GM18519 (cell line): ENCODE data around the gene DPP6.

ENCODE experiments used
- ATAC-seq: cut with Tn5 transposase; IDR thresholded peaks from one replicate; pipeline ENCODE4 v1.9.1; 2021; ENCODE audit warnings: mild to moderate bottlenecking, moderate library complexity; ENCODE audit not compliant: unreplicated experiment, low FRiP score

Gene DPP6

DNA sequence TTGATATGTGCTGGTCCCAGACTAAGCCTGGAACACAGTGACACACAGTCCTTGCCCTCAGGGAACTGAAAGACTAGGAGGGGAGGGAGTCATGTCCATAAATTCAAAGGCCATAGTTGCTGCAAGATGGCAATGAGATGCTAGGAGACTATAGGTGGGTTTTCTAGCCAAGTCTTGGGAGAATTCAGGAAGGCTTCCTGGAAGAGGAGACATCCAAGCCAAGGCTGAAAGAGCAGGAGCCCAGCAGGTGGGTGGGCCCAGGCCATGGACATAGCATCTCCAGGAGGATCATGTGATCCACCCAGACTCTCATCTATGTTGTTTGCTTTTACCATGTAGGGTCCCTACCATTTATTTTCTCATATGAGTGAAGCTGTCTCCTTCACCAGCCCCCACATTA is 335.1 kb downstream of the DPP6 start:
- ATAC-seq, result no peak

DNA sequence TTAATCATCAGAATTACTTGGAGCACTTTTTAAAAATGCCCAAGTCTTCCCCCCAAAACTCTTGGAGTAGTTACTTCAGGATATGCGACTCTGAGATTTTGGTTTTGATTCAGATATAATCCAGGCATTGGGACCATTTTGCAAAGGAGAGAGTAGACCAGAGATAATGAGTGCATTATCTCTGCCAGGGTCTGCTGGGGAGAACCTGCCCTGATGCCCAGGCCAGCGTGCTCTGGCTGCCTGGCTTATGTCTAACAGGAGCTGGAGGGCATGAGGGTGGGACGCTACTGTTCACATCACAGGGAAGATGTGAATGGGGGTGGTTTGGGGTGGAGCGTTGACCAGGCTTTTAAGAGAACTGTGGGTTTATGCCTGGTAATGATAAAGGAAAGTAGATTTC is 336.2 kb downstream of the DPP6 start:
- no peak for ATAC-seq

DNA sequence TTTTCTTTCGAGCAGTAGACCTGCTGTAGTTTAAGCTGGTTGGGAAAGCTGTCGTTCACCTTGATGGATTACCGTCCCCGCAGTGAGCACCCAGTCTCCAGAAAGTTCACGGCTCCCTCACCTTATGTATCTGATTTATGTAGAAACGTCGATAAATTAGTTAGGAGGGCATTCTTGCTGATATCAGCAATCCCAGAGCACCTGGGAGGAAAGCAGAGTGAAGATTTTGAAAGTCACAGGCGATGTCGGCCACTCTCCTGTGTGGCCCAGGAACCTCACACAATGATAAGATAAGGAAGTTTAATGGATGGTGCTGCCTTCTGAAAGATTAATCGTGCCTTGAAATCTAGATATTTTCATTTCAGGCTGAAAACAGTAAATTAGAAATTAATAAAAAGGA is 336.8 kb downstream of the DPP6 start:
- ATAC-seq, result no peak

DNA sequence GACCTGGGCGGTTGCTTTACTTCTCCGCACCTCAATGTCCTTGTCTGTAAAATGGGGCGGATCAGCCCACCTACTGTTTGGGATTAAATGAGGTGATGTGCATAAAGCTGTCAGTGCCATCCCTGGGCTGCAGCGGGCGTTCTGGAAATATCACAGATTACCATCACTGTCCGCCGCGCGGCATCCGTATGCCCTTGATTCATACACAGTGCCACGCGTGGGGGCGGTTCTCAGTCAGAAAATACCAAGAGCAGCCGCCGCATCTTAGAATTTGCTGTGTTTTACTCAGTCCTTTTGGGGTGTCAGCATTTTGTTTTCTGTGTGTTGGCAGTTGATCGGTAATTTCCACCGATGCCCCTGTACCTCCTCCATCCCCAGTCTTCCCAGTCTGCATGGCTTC is 338.8 kb downstream of the DPP6 start:
- ATAC-seq, result no peak

DNA sequence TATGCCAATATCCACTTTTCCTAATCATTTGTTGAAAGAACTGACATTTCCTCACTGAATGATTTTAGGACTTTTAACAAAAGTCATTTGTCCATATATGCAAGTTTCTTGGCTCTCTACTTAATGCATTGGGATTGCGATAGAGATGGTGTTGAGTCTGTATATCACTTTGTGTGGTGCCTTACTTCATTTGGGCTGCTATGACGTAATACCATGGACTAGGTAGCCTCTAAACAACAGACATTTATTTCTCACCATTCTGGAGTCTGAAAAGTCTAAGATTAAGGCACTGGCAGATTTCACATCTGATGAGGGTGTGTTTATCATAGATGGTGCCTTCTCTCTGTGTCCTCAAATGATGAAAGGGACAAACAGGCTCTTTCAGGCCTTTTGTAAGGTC is 342.6 kb downstream of the DPP6 start:
- no peak for ATAC-seq

DNA sequence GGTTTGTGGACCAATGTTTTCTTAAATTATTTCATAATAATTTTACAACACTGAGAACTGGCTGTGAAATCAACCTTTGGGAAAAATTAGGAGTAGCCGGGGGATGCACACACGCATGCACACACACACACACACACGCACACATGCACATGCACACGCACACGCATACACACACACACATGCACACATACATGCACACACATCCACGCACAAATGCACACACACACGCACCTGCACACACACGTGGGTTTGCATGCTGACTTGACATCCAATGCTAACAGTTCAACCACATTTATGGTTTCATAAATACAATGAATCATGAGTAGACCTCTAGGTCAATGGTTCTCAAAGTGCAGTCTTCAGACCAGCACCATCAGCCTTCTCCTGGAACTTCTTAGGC is 354.1 kb downstream of the DPP6 start:
- ATAC-seq, result no peak

DNA sequence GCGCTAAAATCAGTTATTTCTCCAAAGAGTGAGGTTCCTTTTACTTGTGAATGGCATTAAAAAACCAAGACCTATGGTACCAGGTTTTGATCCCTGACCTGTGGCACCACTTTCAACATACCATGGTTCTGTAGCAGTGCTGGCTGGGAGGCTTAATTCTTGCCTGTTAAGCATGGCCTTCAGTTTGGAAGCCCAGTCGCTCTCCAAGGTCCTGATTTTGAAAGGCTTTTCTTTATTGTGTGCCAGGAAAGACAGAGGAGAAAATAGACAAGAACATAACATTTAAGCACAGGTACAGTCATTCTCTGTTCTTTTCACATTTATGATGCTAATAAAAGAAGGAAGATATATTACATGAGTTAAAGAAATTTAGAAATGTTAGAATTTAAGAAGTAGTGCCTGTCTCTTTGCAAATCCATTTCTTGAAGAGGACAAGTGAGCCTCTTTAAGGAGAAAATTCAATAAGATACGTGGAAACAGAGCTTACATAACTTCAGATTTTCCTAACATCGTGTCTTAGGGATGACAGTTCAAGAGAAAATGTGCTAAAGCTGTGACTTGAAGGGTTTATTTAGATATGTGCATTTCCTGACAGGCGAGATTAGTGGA is 357.6 kb downstream of the DPP6 start:
- no peak for ATAC-seq

DNA sequence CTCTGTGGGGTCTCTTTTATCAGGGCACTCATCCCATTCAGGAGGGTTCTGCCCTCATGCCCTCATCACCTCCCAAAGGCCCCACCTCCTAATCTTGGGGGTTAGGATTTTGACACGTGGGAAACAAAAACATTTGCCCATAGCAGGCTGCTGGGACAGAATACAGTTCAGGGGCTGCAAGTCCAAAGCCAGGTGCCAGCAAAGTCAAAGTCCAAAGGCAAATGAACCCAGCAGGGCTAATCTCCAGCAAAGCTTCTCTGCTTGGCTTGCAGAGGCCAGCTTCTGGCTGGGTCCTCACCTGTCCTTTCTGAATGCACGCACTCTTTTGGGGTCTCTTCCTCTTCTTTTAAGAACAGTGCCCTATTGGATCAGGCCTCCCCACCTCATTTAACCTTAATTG is 359.9 kb downstream of the DPP6 start:
- ATAC-seq, result no peak

DNA sequence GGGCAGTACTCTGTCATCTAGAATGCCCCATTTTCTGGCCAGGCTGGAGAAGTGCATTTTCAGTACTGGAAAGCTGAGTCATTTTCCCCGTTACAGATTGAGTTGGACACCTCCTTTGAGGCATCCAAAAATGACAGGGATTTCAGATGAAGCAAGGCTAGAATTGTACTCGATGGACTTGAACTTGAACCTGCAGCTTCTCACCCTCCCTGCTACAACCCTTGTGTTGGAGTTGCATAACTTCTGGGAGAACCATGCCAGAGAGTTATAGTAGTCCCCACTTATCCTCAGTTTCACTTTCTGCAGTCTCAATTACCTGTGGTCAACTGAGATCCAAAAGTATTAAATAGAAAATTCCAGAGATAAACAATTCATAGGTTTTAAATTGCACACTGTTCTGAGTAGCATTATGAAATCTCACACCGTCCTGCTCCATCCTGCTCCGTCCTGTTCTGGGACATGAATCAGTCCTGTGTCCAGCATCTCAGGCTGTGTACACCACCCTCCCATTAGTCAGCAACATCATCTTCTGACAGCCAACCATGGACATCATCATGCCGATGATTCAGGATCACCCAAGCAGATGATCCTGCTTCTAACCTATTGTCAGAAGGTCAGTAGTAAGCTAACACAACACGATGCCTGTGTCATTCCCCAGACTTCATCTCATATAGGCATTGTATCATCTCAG is 363.7 kb downstream of the DPP6 start:
- no peak for ATAC-seq

DNA sequence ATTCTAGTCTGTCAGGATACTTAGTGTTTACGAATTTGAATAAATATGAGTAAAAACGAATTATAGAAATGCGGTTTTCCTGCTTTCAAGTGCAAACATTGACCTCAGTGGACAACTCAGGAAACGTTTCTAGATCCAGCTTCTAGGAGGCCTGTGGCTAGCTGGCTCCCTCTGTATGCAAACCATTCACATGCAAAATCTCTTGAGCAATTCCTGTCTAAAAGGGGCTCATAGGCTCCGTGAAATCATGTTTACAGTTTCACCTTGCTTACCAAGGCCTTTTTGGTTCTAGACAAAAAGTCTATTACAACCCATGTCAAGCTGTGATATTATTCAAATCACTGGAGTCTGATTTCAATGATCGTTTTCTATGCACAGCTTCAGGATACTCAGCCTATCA is 364.5 kb downstream of the DPP6 start:
- ATAC-seq, result no peak

DNA sequence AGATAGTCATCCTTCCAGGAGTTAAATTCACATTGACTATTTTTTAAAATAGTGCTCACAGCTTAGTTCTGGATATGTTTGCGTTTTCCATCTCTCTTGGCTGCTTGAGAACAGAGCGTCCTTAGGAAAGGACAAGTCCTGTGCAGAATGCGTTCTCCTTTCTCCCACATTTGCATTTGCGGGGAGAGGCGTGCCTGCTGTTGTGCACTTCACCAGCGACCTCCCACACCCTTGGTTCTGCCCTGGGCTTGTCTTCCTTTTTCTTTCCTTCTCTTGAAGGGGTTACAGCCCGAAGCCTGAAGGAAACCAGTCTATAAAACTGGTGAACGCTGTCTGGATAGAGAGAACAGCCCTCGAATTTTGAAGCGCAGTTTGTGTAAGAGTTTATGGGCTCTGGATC is 367.1 kb downstream of the DPP6 start:
- no peak for ATAC-seq

DNA sequence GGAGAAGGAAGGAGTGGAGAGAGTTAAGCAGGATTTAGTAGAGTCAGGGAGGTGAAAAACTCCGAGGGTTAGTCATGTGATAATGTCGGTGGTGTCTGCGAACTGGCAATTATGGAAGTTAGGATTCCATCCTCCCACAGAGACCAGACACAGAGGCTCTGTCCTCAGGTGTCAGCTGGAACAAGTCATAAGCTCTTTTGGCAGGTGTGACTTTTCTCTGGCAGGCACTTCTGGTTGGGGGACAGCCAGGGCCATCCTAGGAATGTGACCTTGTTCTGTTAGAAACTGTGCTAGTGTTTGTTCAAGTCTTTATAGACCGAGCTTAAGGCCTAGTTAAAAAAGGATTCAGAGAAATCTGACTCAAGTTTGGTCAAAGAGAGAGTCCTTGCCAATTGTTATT is 371.0 kb downstream of the DPP6 start:
- no peak for ATAC-seq

DNA sequence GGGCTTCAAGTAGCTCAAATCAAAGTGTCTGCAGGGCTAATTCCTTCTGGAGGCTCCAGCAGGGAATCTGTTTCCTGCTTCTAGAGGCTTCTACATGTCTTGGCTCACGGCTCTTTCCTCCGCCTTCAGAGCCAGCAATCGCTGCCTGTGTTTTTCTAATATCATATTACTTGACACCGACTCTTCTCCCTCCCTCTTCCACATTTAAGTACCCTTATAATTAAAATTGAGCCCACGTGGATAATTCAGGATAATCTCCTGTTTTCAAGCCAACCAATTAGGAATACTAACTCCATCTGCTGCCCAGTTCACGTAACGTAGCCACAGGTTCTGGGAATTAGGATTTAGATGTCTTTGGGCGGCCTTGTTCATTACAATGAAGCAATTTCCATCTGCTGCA is 372.2 kb downstream of the DPP6 start:
- ATAC-seq, result no peak

DNA sequence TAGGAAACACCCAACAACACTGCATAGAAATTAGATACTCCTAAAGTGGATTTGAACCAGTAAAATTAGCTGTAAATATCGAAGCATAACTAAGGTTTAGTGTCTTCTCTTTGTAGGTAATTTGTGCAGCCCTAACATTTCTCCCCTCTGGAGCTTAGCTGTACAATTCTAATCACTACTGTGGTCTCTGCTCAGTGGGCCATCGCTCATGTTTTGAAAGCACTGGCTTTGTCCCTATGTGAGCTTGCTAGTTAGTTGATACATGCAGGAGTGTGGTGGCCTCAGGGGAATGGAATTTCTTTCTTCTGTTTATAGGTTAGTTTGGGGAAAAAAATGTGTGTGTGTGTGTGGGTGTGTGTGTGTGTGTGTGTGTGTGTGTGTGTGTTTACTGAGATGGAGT is 373.1 kb downstream of the DPP6 start:
- ATAC-seq, result no peak

DNA sequence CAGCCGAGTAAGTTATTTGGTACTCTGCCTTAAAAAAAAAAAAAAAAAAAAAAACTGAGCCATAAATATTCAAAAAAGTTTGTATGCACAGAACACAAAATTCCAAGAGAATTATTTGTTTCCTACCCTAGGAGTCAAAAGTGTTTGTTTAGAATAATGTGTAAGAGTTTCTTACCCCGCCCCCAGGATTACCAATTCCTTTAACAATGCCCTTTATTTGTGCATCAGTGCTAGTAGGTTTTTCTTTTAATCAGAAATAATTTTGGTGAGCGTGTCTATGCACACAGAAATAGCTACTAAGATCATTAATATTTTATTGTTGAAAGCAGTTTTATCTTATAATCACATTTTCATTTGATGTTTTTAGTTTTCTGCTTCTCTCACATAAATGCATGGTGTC is 374.6 kb downstream of the DPP6 start:
- ATAC-seq, result no peak

DNA sequence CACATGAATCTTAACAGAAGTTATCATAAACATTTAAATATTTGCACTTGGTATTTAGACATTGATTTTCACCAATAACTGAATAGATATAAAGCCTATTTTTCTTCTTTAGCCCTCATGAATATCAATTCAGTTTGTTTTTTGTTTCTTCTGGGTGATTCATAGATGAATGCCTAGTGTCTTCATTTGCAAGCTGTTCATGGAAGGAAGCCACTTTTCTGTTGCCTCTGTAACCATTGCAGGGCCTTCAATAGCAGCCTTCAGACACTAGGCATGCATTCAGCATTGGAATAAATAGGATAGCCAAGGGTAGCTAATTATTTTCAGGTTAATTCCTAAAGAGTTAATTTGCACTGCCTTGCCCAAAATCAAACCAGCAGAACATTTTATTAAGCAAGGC is 375.3 kb downstream of the DPP6 start:
- no peak for ATAC-seq

DNA sequence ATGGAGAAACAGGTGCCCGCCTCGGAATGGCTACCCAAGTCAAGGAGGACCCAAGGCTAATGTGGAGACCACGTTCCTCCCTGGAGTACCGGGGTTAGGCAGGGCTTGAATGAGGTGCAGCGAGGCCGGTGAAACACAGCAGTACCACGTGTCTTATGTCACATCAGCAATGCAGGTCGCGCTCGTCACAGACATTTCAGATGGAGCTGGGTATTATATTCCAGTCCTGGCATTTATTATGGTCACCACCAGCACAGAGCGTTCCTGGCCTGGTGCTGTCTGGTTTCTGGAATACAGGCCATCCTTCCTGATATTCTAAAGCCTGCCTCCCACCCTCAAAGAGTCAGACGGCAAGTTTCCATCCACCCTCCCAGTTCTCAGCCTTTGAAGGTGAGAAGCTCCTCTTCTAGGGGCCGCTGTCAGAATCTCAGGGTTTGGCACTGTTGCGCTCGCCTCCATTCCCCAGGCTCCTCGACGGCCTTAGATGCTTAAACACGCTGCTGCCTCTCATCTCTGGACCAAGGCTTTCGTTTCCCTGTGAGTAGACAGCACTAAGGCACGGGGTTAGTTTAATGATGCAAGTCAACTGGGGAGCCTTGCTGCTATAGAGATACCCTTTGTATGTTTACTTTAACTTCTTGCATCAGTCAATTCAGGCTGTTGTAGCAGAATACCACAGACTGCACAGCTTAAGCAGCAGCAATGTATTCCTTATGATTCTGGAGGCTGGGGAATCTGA is 377.6 kb downstream of the DPP6 start:
- no peak for ATAC-seq

DNA sequence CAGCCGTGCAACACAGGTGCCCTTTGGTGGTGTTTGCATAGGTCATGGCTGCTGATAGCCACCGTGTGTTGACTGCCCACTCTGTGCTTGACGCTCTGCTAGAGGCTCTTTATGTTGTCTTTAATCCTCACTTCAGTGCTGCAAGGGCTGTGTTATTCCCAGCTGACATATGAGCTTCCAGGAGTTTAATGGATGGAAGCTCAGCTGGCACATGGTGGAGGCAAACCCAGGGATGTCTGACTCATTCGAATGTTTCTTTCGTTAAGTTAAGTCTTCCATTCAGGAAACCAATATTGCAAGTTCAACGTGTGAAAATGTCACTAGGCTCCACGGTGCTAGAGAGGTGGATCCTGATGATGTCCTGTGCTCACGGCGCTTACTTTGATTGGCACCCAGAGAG is 378.4 kb downstream of the DPP6 start:
- no peak for ATAC-seq

DNA sequence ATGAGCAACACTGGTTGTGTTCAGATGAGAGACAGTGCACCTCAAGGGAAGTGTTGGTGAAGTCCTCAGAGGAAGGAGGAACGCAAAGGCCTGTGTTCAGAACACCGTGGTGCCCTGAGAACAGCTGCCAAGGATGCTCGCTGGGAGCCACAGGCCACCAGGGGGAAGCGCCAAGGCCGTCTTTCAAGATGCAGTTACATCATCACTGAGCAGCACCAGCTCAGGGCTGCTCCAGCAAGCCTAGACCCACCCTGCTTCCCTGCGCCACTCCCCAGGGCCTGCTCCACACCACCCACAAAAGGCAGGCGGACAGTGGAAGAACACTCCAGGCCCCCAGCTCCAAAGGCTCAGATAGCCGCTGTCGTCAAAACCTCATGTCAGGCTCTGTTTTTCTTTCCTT is 378.8 kb downstream of the DPP6 start:
- ATAC-seq, result no peak

DNA sequence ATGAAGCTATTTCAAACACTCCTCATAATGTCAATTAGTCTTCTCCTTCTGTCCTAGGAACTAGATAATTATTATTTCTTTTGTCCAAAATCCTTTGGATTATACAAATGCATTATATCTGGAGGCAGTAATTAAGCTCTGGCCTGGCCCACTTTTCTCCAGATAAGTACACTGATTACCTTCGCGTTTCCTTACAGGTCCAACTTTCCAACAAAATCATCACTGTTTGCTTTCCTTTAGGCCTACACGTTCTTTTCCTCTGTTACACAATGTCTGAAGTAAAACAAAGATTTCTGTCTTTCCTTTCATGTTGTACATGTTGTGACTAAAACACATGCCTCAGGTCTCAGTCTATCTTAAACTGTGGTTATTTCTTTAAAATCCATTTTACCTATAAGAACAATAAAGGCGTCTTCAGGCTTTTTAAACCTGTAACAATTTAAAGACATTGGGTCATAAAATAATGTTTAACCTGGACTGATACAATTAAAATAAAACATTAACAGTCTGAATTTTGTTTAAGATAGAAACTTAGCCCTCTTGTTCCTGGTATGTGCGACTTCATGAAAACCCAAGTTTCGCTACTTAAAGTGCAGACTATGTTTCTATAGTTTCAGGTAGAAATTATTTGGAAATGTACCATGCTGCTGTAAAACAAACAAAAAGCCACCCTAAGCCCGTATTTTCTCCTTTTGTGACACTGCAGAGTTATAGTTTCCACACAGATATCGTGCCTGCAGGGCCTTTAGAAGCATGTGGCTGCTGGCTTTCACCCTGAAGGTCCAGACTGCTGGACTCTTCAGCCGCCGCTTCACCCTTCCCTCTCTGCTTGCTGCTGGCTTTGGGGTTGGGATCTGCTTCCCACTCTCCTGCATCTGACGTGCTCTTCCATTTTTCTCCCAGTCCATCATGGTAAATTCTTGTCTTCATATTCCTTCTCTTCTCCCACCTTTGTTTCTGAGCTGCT is 381.7 kb downstream of the DPP6 start:
- ATAC-seq, result no peak

DNA sequence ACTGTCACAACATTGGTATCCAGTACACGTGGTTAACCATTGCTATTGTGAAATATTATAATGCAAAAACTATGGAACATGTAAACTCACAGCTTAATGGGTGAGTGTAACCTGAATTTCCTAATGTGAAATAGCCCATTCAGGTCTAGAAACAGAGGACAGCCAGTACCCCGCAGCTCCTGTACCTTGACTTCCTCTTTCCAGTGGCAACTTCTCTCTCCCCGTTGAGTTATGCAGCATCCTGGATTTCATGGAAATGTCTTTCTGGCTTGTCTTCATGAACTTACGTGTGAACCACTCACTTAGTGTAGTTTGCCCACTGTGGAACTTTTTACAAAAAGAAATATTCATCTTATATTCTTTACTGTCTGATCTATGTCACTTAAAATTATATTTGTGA is 384.4 kb downstream of the DPP6 start:
- ATAC-seq, result no peak
